Right atrium auricular region (tissue), 2 donors: ENCODE measurements around the gene UBE2G2. TPM values are rescaled to one million over a fixed set of nuclear protein-coding genes. Genes with fewer than 3 reads are reported as not detected.

Experiments used
- DNase-seq: peaks from one replicate; pipeline ENCODE4 v3.0.0-alpha.2; 2019; ENCODE audit warnings: low spot score
- H3K27ac ChIP-seq, 2 donors: fragments of 200-600 bp; sonication (generic); 1 replicate in 1 of 2; 2 replicates in 1 of 2; pipeline ENCODE4 v1.5.1; 2016 to 2019
- H3K27me3 ChIP-seq, 2 donors: fragments of 200-600 bp; sonication (generic); one replicate each; pipeline versions ENCODE4 v1.5.1 to v1.6.0; 2017 to 2019
- H3K36me3 ChIP-seq: fragments of 200-600 bp; sonication (generic); one replicate; pipeline ENCODE4 v1.5.1; 2016
- H3K4me1 ChIP-seq, 2 donors: fragments of 200-600 bp; sonication (generic); one replicate each; pipeline versions ENCODE4 v1.5.1 to v1.6.0; 2017 to 2019
- H3K4me3 ChIP-seq, 2 donors: fragments of 200-600 bp; sonication (generic); 1 replicate in 1 of 2; 2 replicates in 1 of 2; pipeline ENCODE4 v1.5.1; 2017 to 2019; ENCODE audit warnings: mild to moderate bottlenecking in 1 of 2, moderate library complexity in 1 of 2
- H3K9me3 ChIP-seq, 2 donors: fragments of 200-600 bp; sonication (generic); one replicate each; pipeline ENCODE4 v1.5.1; 2019
- total RNA-seq, 2 donors: library from RNA; depleted of rRNA; stranded (reverse); fragments of >200 nt; gene quantifications; one replicate each; pipeline ENCODE4 v1.1.0, GENCODE V29; 2016
- TF ChIP-seq, protein P1 (sequence below), 2 donors: fragments of 200-600 bp; sonication (generic); IDR thresholded peaks; one replicate each; pipeline ENCODE4 v1.5.1; 2019; ENCODE audit warnings: antibody characterized with exemption in 2 of 2

The UBE2G2 gene
- total RNA-seq, 2 donors from 2014 or later = 47.5 to 52.5 TPM

DNA sequence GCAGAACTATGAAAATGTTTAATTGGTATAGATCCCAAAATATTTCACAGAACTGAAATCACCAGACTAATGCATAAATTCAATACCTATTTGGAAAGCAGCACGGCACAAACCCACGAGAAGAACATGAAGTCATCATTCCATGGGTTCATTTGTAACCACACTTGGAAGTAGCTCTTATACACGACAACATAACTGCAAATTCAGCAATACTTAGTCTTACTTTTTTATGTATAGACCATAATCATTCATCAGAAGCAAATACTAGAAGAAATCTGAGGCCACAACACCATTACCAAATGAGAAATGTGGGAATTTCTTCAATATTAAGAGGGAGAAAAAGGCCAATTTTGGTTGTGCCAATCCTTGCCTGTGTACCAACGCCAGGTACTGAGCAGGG is 4.2 kb upstream of the UBE2G2 start:
- no peaks in the 10 kb centered on the region for H3K27me3 ChIP-seq
- H3K36me3 ChIP-seq = peaks cover 51% of the 10 kb centered on the region
- H3K4me1 ChIP-seq = peaks cover 0 to 14% of the 10 kb centered on the region in 2 donors
- H3K4me3 ChIP-seq = no peak overlapping the region
- H3K9me3 ChIP-seq = no peaks in the 10 kb centered on the region
- H3K27ac ChIP-seq = no peak overlapping the region
- DNase-seq = no peak
- TF ChIP-seq, protein P1, sequence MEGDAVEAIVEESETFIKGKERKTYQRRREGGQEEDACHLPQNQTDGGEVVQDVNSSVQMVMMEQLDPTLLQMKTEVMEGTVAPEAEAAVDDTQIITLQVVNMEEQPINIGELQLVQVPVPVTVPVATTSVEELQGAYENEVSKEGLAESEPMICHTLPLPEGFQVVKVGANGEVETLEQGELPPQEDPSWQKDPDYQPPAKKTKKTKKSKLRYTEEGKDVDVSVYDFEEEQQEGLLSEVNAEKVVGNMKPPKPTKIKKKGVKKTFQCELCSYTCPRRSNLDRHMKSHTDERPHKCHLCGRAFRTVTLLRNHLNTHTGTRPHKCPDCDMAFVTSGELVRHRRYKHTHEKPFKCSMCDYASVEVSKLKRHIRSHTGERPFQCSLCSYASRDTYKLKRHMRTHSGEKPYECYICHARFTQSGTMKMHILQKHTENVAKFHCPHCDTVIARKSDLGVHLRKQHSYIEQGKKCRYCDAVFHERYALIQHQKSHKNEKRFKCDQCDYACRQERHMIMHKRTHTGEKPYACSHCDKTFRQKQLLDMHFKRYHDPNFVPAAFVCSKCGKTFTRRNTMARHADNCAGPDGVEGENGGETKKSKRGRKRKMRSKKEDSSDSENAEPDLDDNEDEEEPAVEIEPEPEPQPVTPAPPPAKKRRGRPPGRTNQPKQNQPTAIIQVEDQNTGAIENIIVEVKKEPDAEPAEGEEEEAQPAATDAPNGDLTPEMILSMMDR (IDR thresholded peaks at IDR 0.05) = no peak

DNA sequence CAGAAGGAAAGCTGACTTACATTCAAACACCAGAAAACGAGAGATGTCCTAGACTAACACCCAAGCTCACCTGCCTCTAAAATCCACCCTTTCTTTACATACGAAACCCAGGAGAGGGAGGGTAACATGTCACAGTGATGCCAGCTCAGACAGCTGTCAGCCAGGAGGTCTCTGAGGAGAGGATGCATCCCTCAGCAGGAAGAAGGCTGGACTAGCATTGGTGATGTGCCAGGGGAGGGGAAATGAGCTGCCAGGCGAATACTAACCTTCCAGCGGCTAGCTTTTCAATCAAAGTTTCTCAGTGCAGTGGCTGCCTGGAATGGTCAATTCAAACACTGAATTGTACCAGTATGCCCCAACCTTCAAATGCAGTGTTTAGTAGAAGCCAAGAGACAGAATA is 3.6 kb upstream of the UBE2G2 start:
- TF ChIP-seq, protein P1 (IDR thresholded peaks at IDR 0.05) = no peak
- no peak for DNase-seq
- no peak overlapping the region for H3K27ac ChIP-seq
- H3K9me3 ChIP-seq = no peaks in the 10 kb centered on the region
- no peak overlapping the region for H3K4me3 ChIP-seq
- H3K4me1 ChIP-seq = peaks cover 0 to 21% of the 10 kb centered on the region in 2 donors
- peaks cover 47% of the 10 kb centered on the region for H3K36me3 ChIP-seq
- H3K27me3 ChIP-seq = no peaks in the 10 kb centered on the region

DNA sequence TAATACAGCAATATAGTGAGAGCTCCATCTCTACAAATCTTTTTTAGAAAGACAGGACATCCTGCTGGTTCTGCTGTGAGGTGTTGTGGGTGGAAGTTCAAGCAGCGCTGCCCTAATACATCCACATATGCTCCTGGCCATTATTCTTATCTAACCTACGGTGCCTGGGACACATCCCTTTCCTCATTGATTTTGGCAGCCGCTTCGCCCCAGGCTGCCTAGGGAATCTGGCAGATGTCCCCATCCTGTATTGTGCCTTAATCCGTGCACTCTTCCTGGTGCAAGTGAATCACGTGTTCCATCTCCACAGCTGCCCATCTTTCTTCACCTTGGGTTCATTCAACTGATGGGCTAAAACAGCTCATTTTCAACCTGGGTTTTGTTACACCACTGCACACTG is 3.1 kb upstream of the UBE2G2 start:
- no peak overlapping the region for H3K27ac ChIP-seq
- H3K9me3 ChIP-seq = no peaks in the 10 kb centered on the region
- H3K36me3 ChIP-seq = peaks cover 46% of the 10 kb centered on the region
- DNase-seq = no peak
- TF ChIP-seq, protein P1 (IDR thresholded peaks at IDR 0.05) = no peak
- H3K4me3 ChIP-seq = no peak overlapping the region
- H3K27me3 ChIP-seq = no peaks in the 10 kb centered on the region
- peaks cover 0 to 25% of the 10 kb centered on the region in 2 donors for H3K4me1 ChIP-seq

DNA sequence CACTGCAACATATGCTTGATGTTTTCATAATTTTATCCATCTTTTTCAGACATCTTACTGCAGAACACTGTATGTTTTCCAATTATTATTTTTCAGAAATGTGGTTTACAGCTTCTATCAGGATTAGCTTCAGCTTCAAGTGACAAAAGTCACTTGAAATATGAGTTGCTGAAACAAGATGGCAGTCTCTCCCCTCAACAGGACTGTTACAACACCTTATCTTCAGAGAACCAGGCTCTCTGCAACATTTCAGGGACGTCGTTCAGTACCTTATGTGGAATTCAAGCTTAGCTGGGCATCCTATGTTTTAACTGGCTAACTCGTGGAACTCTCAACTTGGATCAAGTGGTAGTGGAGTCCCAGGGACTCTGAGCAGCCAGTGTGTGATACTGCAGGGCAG is 2.0 kb upstream of the UBE2G2 start:
- TF ChIP-seq, protein P1 (IDR thresholded peaks at IDR 0.05) = no peak
- Histone ChIP-seq H3K36me3 (peaks cover 40% of the 10 kb centered on the region), H3K27ac (no peak overlapping the region)

DNA sequence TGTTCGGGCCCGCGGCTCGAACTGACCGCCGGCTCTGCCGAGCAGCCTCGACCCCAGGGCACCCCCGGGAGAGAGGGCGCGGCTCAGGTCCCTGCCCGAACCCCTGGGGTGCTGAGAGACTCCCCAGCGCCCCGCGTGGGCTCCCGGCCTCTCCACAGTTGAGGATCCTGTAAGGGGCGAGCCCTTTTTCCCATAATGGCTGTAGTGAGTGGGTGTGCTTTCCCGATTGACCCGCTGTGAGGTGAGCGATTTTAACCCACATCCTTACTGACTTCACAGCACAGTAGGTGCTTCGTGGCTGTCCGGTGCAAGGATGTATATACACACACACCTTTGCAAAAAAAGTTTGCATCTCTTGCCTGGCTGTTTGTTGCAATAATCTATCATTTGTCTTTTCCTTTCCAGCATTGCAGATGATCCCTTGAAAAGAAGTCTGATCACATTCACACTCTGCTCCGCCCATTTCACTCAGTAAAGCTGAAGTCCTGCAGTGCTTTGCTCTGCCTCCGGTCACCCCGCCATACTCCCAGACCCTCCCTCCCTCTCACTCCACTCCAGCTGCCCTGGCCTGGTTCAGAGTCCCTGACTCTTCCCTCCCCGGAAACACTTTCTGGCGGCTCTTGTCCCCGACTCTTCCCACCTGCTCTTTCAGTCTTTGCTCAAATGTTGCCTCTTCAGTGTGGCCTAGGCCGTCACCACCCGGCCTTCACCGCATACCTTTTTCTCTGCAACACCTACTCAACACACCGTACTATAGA is 955 bp upstream of the UBE2G2 start:
- TF ChIP-seq, protein P1 (IDR thresholded peaks at IDR 0.05) = no peak
- Histone ChIP-seq H3K9me3 (no peaks in the 10 kb centered on the region), H3K4me1 (peaks cover 0 to 30% of the 10 kb centered on the region in 2 donors), H3K36me3 (peaks cover 29% of the 10 kb centered on the region), H3K4me3 (peak overlapping the region; percentile 71 to 85), H3K27ac (peak overlapping the region; percentile 72 to 77), H3K27me3 (no peaks in the 10 kb centered on the region)
- no peak for DNase-seq

More for the DNA sequence above, 2.0 kb upstream of the UBE2G2 start:
- no peak for DNase-seq
- H3K27me3 ChIP-seq = no peaks in the 10 kb centered on the region
- H3K4me3 ChIP-seq = no peak overlapping the region
- H3K9me3 ChIP-seq = no peaks in the 10 kb centered on the region
- peaks cover 0 to 30% of the 10 kb centered on the region in 2 donors for H3K4me1 ChIP-seq
